Coronary artery (tissue), 2 donors: ENCODE results near the gene MYB.
"Not testable (repeated sequence)": the region's sequence is repeated elsewhere in the genome, so short reads cannot be mapped to it uniquely, and the experiment has no call there.

Experiments used
- DNase-seq: peaks from one replicate; pipeline ENCODE4 v3.0.0-alpha.2; 2017; ENCODE audit warnings: low spot score
- H3K27ac ChIP-seq, 2 donors: fragments of 200-600 bp; sonication (generic); one replicate each; pipeline ENCODE4 v1.5.1; 2016 to 2019
- H3K4me3 ChIP-seq: fragments of 200-600 bp; sonication (generic); 2 replicates; pipeline ENCODE4 v1.5.1; 2016; ENCODE audit warnings: mild to moderate bottlenecking, moderate library complexity
- CTCF ChIP-seq: fragments of 200-600 bp; sonication (generic); IDR thresholded peaks from one replicate; pipeline ENCODE4 v1.5.1; 2019; ENCODE audit warnings: antibody characterized with exemption

The MYB gene

DNA sequence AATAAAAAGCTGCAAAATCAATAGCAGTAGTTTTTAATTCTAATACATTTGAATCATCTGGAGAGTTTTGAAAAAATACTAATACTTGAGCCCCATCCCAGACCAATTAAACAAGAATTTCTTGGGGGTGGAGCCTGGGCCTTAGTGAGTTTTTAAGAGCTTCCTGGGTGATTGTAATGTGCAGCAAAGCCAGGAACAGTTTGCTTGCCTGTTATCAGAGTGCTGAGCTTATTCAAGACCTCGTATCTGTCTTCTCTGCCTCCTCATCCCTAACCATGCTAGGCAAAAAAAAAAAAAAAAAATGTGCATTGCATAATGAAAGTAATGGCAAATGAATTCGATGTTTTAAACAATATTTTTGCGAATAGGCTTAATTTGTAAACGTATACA lies 36.4 kb upstream of the MYB start:
- no peak for TF ChIP-seq CTCF
- no peak for DNase-seq
- Histone ChIP-seq H3K4me3 (no peak overlapping the region), H3K27ac (no peak overlapping the region)

GRCh38 chr6:135145063-135145800 lies 35.9 kb upstream of the MYB start:
- no peak overlapping the region for H3K4me3 ChIP-seq
- H3K27ac ChIP-seq: no peak overlapping the region
- no peak for DNase-seq
- no peak for TF ChIP-seq CTCF

GRCh38 chr6:135146162-135146934 lies 34.8 kb upstream of the MYB start:
- no peak for TF ChIP-seq CTCF
- H3K27ac ChIP-seq: no peak overlapping the region
- no peak overlapping the region for H3K4me3 ChIP-seq
- no peak for DNase-seq

GRCh38 chr6:135147637-135148592 lies 33.2 kb upstream of the MYB start:
- H3K27ac ChIP-seq: no peak overlapping the region
- no peak for DNase-seq
- no peak overlapping the region for H3K4me3 ChIP-seq
- TF ChIP-seq CTCF: no peak

DNA sequence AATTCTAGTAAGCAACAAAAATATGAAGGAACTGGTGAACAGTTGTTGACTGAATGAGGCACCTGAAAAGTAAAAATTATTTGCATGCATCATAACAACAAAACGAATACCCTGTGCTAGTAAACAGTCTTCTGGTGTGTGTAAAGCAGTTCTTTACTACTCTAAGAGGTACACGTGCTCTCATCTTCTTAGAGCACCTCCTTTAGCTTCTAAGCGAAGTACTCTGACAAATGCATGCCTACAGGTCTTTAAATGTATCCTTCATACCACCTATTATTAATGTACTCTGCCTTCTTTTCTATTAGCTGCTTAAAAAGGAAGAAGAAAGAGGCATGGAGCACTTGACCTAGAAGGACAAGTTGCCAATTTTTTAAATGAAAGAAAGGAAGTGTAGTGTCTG lies 32.2 kb upstream of the MYB start:
- DNase-seq: no peak
- no peak for TF ChIP-seq CTCF
- H3K27ac ChIP-seq: no peak overlapping the region
- H3K4me3 ChIP-seq: no peak overlapping the region

GRCh38 chr6:135149376-135149775 lies 31.7 kb upstream of the MYB start:
- Histone ChIP-seq H3K27ac (no peak overlapping the region), H3K4me3 (no peak overlapping the region)
- TF ChIP-seq CTCF: no peak
- DNase-seq: no peak

- not testable (repeated sequence) for H3K4me3 ChIP-seq, DNase-seq, H3K27ac ChIP-seq
Measured at GRCh38 chr6:135150481-135150880, 30.6 kb upstream of the MYB start.

DNA sequence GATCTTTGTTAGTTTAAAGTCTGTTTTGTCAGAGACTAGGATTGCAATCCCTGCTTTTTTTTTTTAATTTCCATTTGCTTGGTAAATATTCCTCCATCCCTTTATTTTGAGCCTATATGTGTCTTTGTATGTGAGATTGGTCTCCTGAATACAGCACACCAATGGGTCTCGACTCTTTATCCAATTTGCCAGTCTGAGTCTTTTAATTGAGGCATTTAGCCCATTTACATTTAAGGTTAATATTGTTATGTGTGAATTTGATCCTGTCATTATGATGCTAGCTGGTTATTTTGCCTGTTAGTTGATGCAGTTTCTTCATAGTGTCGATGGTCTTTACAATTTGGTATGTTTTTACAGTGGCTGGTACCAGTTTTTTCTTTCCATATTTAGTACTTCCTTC lies 27.0 kb upstream of the MYB start:
- DNase-seq, H3K27ac ChIP-seq, H3K4me3 ChIP-seq: not testable (repeated sequence)
